ENCODE results near the gene CNOT2. TPM values are rescaled to one million over a fixed set of nuclear protein-coding genes. Genes with fewer than 3 reads are reported as not detected.

The CNOT2 gene
- total and polyA plus RNA-seq, 4 donors, result 17.5 to 93.4 (median 49.0) TPM

- no peaks in the 10 kb centered on the region for H3K27me3 ChIP-seq (ENCODE audit: control insufficient read depth in 4 of 4, insufficient read depth in 4 of 4, low read length in 3 of 4)
- H3K36me3 ChIP-seq (ENCODE audit: control insufficient read depth in 4 of 4, insufficient read depth in 3 of 4, low read depth in 1 of 4, low read length in 3 of 4), result no peaks in the 10 kb centered on the region
- TF ChIP-seq NR2F2 (IDR thresholded peaks at IDR 0.05) (no peak), HNF4A (conservative IDR thresholded peaks at IDR 0.05) (no peak), TAF1 (conservative IDR thresholded peaks at IDR 0.05) (no peak), RXRA (IDR thresholded peaks at IDR 0.05) (no peak), REST (IDR thresholded peaks at IDR 0.05) (no peak), ATF3 (IDR thresholded peaks at IDR 0.05) (no peak), EGR1 (IDR thresholded peaks at IDR 0.05; ENCODE audit: low read depth in 2 of 2) (no peak)
- 96% methylated on average over 8 of the region's 8 CpGs for WGBS
- no peaks in the 10 kb centered on the region for H3K4me1 ChIP-seq (ENCODE audit: control insufficient read depth in 4 of 4, insufficient read depth in 4 of 4, low read length in 3 of 4)
- no peaks in the 10 kb centered on the region for H3K9me3 ChIP-seq (ENCODE audit: control insufficient read depth in 4 of 4, low read length in 3 of 4)
- no peak overlapping the region for H3K4me3 ChIP-seq (ENCODE audit: low read depth in 1 of 3, low read length in 3 of 3)
- no peak overlapping the region for H3K27ac ChIP-seq (ENCODE audit: low read depth in 1 of 2, low read length in 2 of 2)
- DNase-seq (ENCODE audit: low spot score), result no peak
- no peak overlapping the region for H3K9ac ChIP-seq (ENCODE audit: low read depth in 1 of 2, low read length in 2 of 2)
These were observed 34.7 kb downstream of the CNOT2 start for GRCh38 chr12:70277973-70278372.

GRCh38 chr12:70278945-70279344 lies 35.7 kb downstream of the CNOT2 start:
- no peak for DNase-seq (ENCODE audit: low spot score)

GRCh38 chr12:70283232-70283631 lies 40.0 kb downstream of the CNOT2 start:
- DNase-seq (ENCODE audit: low spot score), result no peak
- WGBS, result 98% methylated on average over 3 of the region's 3 CpGs
- Histone ChIP-seq H3K4me3 (ENCODE audit: low read depth in 1 of 3, low read length in 3 of 3) (no peak overlapping the region), H3K4me1 (ENCODE audit: control insufficient read depth in 4 of 4, insufficient read depth in 4 of 4, low read length in 3 of 4) (no peaks in the 10 kb centered on the region), H3K9ac (ENCODE audit: low read depth in 1 of 2, low read length in 2 of 2) (no peak overlapping the region), H3K27ac (ENCODE audit: low read depth in 1 of 2, low read length in 2 of 2) (no peak overlapping the region), H3K9me3 (ENCODE audit: control insufficient read depth in 4 of 4, low read length in 3 of 4) (no peaks in the 10 kb centered on the region), H3K36me3 (ENCODE audit: control insufficient read depth in 4 of 4, insufficient read depth in 3 of 4, low read depth in 1 of 4, low read length in 3 of 4) (peaks cover 0 to 7% (median 3%) of the 10 kb centered on the region in 4 donors), H3K27me3 (ENCODE audit: control insufficient read depth in 4 of 4, insufficient read depth in 4 of 4, low read length in 3 of 4) (no peaks in the 10 kb centered on the region)
- TF ChIP-seq ATF3 (IDR thresholded peaks at IDR 0.05) (no peak), YY1 (IDR thresholded peaks at IDR 0.05) (no peak), HNF4G (IDR thresholded peaks at IDR 0.05) (no peak)

More at GRCh38 chr12:70278945-70279344, 35.7 kb downstream of the CNOT2 start:
- Histone ChIP-seq H3K4me3 (ENCODE audit: low read depth in 1 of 3, low read length in 3 of 3) (no peak overlapping the region), H3K27me3 (ENCODE audit: control insufficient read depth in 4 of 4, insufficient read depth in 4 of 4, low read length in 3 of 4) (no peaks in the 10 kb centered on the region), H3K4me1 (ENCODE audit: control insufficient read depth in 4 of 4, insufficient read depth in 4 of 4, low read length in 3 of 4) (no peaks in the 10 kb centered on the region), H3K9me3 (ENCODE audit: control insufficient read depth in 4 of 4, low read length in 3 of 4) (no peaks in the 10 kb centered on the region), H3K9ac (ENCODE audit: low read depth in 1 of 2, low read length in 2 of 2) (no peak overlapping the region), H3K36me3 (ENCODE audit: control insufficient read depth in 4 of 4, insufficient read depth in 3 of 4, low read depth in 1 of 4, low read length in 3 of 4) (no peaks in the 10 kb centered on the region), H3K27ac (ENCODE audit: low read depth in 1 of 2, low read length in 2 of 2) (no peak overlapping the region)
- no peak for TF ChIP-seq RXRA (IDR thresholded peaks at IDR 0.05)
- TF ChIP-seq ZBTB33 (IDR thresholded peaks at IDR 0.05), result no peak
- no peak for TF ChIP-seq GABPA (IDR thresholded peaks at IDR 0.05 in 1 of 2, conservative IDR thresholded peaks at IDR 0.05 in 1 of 2)
- TF ChIP-seq HNF4A (conservative IDR thresholded peaks at IDR 0.05), result no peak

Measured in liver (tissue), 9 donors.